ENCODE measurements around the gene NDUFA6. TPM values are rescaled to one million over a fixed set of nuclear protein-coding genes. Genes with fewer than 3 reads are reported as not detected.

The NDUFA6 gene
- total and polyA plus RNA-seq, 5 donors: 212 to 467 (median 242) TPM

GRCh38 chr22:42056757-42057511 is 33.6 kb downstream of the NDUFA6 start:
- ATAC-seq (no peak), DNase-seq (no peak)
- H3K27ac ChIP-seq (ENCODE audit: low read length): no peak overlapping the region
- H3K4me1 ChIP-seq (ENCODE audit: control insufficient read depth, insufficient read depth, low read length): no peaks in the 10 kb centered on the region
- H3K27me3 ChIP-seq (ENCODE audit: control insufficient read depth, insufficient read depth): no peaks in the 10 kb centered on the region
- 99% methylated on average over 1 of the region's 1 CpG for WGBS
- H3K9me3 ChIP-seq (ENCODE audit: control insufficient read depth, low read length): no peaks in the 10 kb centered on the region
- H3K4me3 ChIP-seq (ENCODE audit: low read length): no peak overlapping the region
- intact Hi-C loops (cut with DNase I): no loop called here

- no peaks in the 10 kb centered on the region for H3K9me3 ChIP-seq (ENCODE audit: control insufficient read depth, low read length)
- no peak for ATAC-seq
- no peaks in the 10 kb centered on the region for H3K4me1 ChIP-seq (ENCODE audit: control insufficient read depth, insufficient read depth, low read length)
- intact Hi-C loops (cut with DNase I): no loop called here
- 82% methylated on average over 3 of the region's 3 CpGs for WGBS
- no peaks in the 10 kb centered on the region for H3K27me3 ChIP-seq (ENCODE audit: control insufficient read depth, insufficient read depth)
- no peak overlapping the region for H3K27ac ChIP-seq (ENCODE audit: low read length)
- no peak overlapping the region for H3K4me3 ChIP-seq (ENCODE audit: low read length)
- DNase-seq: no peak
These were observed 37.8 kb downstream of the NDUFA6 start for GRCh38 chr22:42052765-42053164.

GRCh38 chr22:42050641-42051180 is 39.9 kb downstream of the NDUFA6 start:
- H3K4me1 ChIP-seq (ENCODE audit: control insufficient read depth, insufficient read depth, low read length): no peaks in the 10 kb centered on the region
- no peaks in the 10 kb centered on the region for H3K27me3 ChIP-seq (ENCODE audit: control insufficient read depth, insufficient read depth)
- no peak overlapping the region for H3K4me3 ChIP-seq (ENCODE audit: low read length)
- H3K9me3 ChIP-seq (ENCODE audit: control insufficient read depth, low read length): no peaks in the 10 kb centered on the region
- intact Hi-C loops (cut with DNase I): no loop called here
- 61% methylated on average over 2 of the region's 2 CpGs for WGBS
- no peak for ATAC-seq
- DNase-seq: no peak
- H3K27ac ChIP-seq (ENCODE audit: low read length): no peak overlapping the region

- intact Hi-C loops (cut with DNase I): no loop called here
- no peak overlapping the region for H3K4me3 ChIP-seq (ENCODE audit: low read length)
- H3K9me3 ChIP-seq (ENCODE audit: control insufficient read depth, low read length): no peaks in the 10 kb centered on the region
- H3K27me3 ChIP-seq (ENCODE audit: control insufficient read depth, insufficient read depth): no peaks in the 10 kb centered on the region
- H3K4me1 ChIP-seq (ENCODE audit: control insufficient read depth, insufficient read depth, low read length): no peaks in the 10 kb centered on the region
- no peak for DNase-seq
- no peak for ATAC-seq
- H3K27ac ChIP-seq (ENCODE audit: low read length): no peak overlapping the region
These were observed 48.8 kb downstream of the NDUFA6 start for GRCh38 chr22:42041784-42042183.

GRCh38 chr22:42039271-42039670 is 51.3 kb downstream of the NDUFA6 start:
- ATAC-seq: no peak
- Histone ChIP-seq H3K4me3 (ENCODE audit: low read length) (no peak overlapping the region), H3K9me3 (ENCODE audit: control insufficient read depth, low read length) (no peaks in the 10 kb centered on the region), H3K27ac (ENCODE audit: low read length) (no peak overlapping the region), H3K27me3 (ENCODE audit: control insufficient read depth, insufficient read depth) (no peaks in the 10 kb centered on the region), H3K4me1 (ENCODE audit: control insufficient read depth, insufficient read depth, low read length) (no peaks in the 10 kb centered on the region)
- no peak for DNase-seq
- WGBS: 94% methylated on average over 5 of the region's 5 CpGs
- intact Hi-C loops (cut with DNase I): no loop called here

Other genes with a start within 250 kb of the NDUFA6 start
- gene SHISA8, start 175.7 kb downstream of the NDUFA6 start, total RNA-seq: 1 to 10 TPM; 1.1 to 8.5 (median 2.6) TPM
- 0.95 TPM for gene SHISA8, start 175.7 kb downstream of the NDUFA6 start, polyA plus RNA-seq
- under 1 TPM; 0.19 to 0.96 (median 0.55) TPM for gene TNFRSF13C, start 164.0 kb downstream of the NDUFA6 start, total RNA-seq
- 0.41 TPM for gene TNFRSF13C, start 164.0 kb downstream of the NDUFA6 start, polyA plus RNA-seq
- gene CENPM, start 143.6 kb downstream of the NDUFA6 start, total RNA-seq: 1 to 10 TPM in 2 of 4 donors, not detected in 2; 1.4 to 1.8 TPM
- gene CENPM, start 143.6 kb downstream of the NDUFA6 start, polyA plus RNA-seq: 0.23 TPM
- under 1 TPM; 0.09 to 0.39 (median 0.14) TPM for gene SEPTIN3, start 121.3 kb downstream of the NDUFA6 start, total RNA-seq
- 0.14 TPM for gene SEPTIN3, start 121.3 kb downstream of the NDUFA6 start, polyA plus RNA-seq
- under 1 TPM; 0.49 to 0.59 (median 0.51) TPM for gene WBP2NL, start 92.0 kb downstream of the NDUFA6 start, total RNA-seq
- gene WBP2NL, start 92.0 kb downstream of the NDUFA6 start, polyA plus RNA-seq: 0.20 TPM
- gene NAGA, start 20.0 kb downstream of the NDUFA6 start, total RNA-seq: 10 to 100 TPM; 14.6 to 16.3 (median 15.4) TPM
- gene NAGA, start 20.0 kb downstream of the NDUFA6 start, polyA plus RNA-seq: 9.4 TPM
- gene PHETA2, start 16.5 kb downstream of the NDUFA6 start, total RNA-seq: 10 to 100 TPM in 1 of 4 donors, 1 to 10 TPM in 3; 7.4 to 11.5 (median 7.9) TPM
- 6.4 TPM for gene PHETA2, start 16.5 kb downstream of the NDUFA6 start, polyA plus RNA-seq
- gene SMDT1, start 11.1 kb downstream of the NDUFA6 start, total RNA-seq: 100 to 1,000 TPM; 124 to 190 (median 153) TPM
- gene SMDT1, start 11.1 kb downstream of the NDUFA6 start, polyA plus RNA-seq: 188 TPM
- gene CYP2D6, start 40.0 kb upstream of the NDUFA6 start, total RNA-seq: under 1 TPM; 0.19 to 0.29 (median 0.23) TPM
- 0.29 TPM for gene CYP2D6, start 40.0 kb upstream of the NDUFA6 start, polyA plus RNA-seq
- gene TCF20, start 179.9 kb upstream of the NDUFA6 start, total RNA-seq: 10 to 100 TPM; 16.3 to 19.6 (median 17.9) TPM
- gene TCF20, start 179.9 kb upstream of the NDUFA6 start, polyA plus RNA-seq: 6.5 TPM

Data from right cardiac atrium (tissue), 5 donors.